ENCODE measurements around the gene C10orf67. TPM values are rescaled to one million over a fixed set of nuclear protein-coding genes. Genes with fewer than 3 reads are reported as not detected.

The C10orf67 gene
- polyA plus RNA-seq, 1 donor from 2014 or later: 0.48 TPM

DNA sequence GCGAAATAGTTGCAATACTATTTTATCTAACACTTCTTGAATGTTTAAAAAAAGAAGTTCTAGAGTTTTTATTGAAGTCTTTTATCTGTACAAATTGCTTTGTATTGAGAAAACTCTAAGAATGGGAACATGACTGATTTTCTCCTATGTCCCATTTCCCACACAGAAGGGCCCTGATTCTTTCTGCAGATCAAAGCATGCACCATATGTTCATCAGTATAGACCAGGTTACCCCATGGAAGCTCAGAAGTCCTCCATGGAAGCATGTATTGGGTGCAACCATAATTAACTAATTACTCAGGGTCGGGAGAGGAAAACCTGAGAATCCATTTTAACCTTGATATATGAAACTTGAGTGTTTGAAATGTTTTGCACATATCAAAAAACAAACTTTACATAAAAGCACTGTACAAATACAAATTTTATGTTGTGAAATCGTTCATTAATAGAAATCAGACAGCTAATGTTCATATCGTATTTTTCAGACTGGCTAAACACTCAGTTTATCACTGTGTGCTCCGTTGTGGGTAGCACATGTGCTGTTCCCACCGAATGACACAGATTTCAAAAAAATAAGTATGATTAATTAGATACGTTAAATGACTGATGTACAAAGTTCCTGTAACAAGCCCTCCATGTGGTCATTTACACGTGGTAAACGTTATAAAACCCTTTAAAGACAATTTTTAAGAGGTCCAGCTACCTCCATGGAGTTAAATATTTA lies 81.0 kb downstream of the C10orf67 start:
- Histone ChIP-seq H3K9me2 (ENCODE audit: insufficient read depth, low read length) (no peaks in the 10 kb centered on the region), H3F3A (ENCODE audit: insufficient read depth, low read length, poor library complexity, severe bottlenecking) (no peaks in the 10 kb centered on the region), H3K79me2 (replicated peaks; ENCODE audit: insufficient read depth, low read length) (no peaks in the 10 kb centered on the region), H3K4me3 (ENCODE audit: low read length) (no peak overlapping the region), H3K9me3 (ENCODE audit: low read length) (no peaks in the 10 kb centered on the region), H3K9ac (ENCODE audit: low read length) (no peak overlapping the region), H3K27ac (ENCODE audit: low read length) (no peak overlapping the region), H4K20me1 (ENCODE audit: insufficient read depth) (no peaks in the 10 kb centered on the region), H3K36me3 (ENCODE audit: insufficient read depth, low read length) (no peaks in the 10 kb centered on the region), H3K27me3 (ENCODE audit: insufficient read depth, low read depth, low read length) (no peaks in the 10 kb centered on the region), H3K4me2 (ENCODE audit: low read length) (no peak overlapping the region), H2AFZ (ENCODE audit: low read depth, low read length) (no peak overlapping the region)
- TF ChIP-seq TAF1 (IDR thresholded peaks at IDR 0.05; ENCODE audit: low read depth): no peak
- no peak for TF ChIP-seq REST (IDR thresholded peaks at IDR 0.05; ENCODE audit: borderline replicate concordance)
- no peak for TF ChIP-seq EZH2 (IDR thresholded peaks at IDR 0.05; ENCODE audit: borderline replicate concordance, insufficient read depth, low read length, poor library complexity, severe bottlenecking)
- no peak for TF ChIP-seq POLR2AphosphoS5 (IDR thresholded peaks at IDR 0.05)
- TF ChIP-seq EP300 (conservative IDR thresholded peaks at IDR 0.05; ENCODE audit: poor library complexity, severe bottlenecking): no peak
- no peak for TF ChIP-seq MXI1 (conservative IDR thresholded peaks at IDR 0.05; ENCODE audit: poor library complexity, severe bottlenecking)

DNA sequence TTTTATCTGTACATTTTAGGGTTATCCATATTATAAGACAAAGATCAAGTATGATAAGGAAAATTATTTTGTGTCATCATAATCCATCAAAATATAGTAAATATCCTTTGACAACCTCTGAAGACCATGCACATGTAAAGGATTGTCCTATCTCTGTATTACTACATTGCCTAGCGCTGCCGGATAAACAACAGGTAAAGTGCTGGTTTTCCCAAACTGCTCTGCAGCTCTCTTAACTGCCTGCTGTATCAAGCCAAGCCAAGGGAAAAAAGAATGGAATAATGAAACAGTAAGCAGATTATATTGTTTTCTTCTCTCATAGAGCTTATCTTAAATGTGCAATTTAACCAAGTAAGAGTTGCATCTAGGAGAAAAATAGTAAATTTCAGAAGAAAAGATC lies 81.7 kb downstream of the C10orf67 start:
- H3K9me2 ChIP-seq (ENCODE audit: insufficient read depth, low read length): no peaks in the 10 kb centered on the region
- H3K27me3 ChIP-seq (ENCODE audit: insufficient read depth, low read depth, low read length): no peaks in the 10 kb centered on the region
- H3K79me2 ChIP-seq (replicated peaks; ENCODE audit: insufficient read depth, low read length): no peaks in the 10 kb centered on the region
- TF ChIP-seq POLR2AphosphoS5 (IDR thresholded peaks at IDR 0.05): no peak
- TF ChIP-seq SMC3 (conservative IDR thresholded peaks at IDR 0.05; ENCODE audit: poor library complexity): no peak
- no peak for TF ChIP-seq CTCF (IDR thresholded peaks at IDR 0.05; ENCODE audit: poor library complexity, severe bottlenecking)
- no peak for TF ChIP-seq EP300 (conservative IDR thresholded peaks at IDR 0.05; ENCODE audit: poor library complexity, severe bottlenecking)
- TF ChIP-seq TAF1 (IDR thresholded peaks at IDR 0.05; ENCODE audit: low read depth): no peak
- TF ChIP-seq RAD21 (conservative IDR thresholded peaks at IDR 0.05): no peak
- no peak for TF ChIP-seq EZH2 (IDR thresholded peaks at IDR 0.05; ENCODE audit: borderline replicate concordance, insufficient read depth, low read length, poor library complexity, severe bottlenecking)
- no peak for TF ChIP-seq REST (IDR thresholded peaks at IDR 0.05; ENCODE audit: borderline replicate concordance)
- TF ChIP-seq MXI1 (conservative IDR thresholded peaks at IDR 0.05; ENCODE audit: poor library complexity, severe bottlenecking): no peak
- no peak overlapping the region for H3K4me3 ChIP-seq (ENCODE audit: low read length)
- H4K20me1 ChIP-seq (ENCODE audit: insufficient read depth): no peaks in the 10 kb centered on the region
- H3K9ac ChIP-seq (ENCODE audit: low read length): no peak overlapping the region
- no peak overlapping the region for H3K27ac ChIP-seq (ENCODE audit: low read length)
- H3K4me2 ChIP-seq (ENCODE audit: low read length): no peak overlapping the region
- H3K9me3 ChIP-seq (ENCODE audit: low read length): no peaks in the 10 kb centered on the region
- no peaks in the 10 kb centered on the region for H3K36me3 ChIP-seq (ENCODE audit: insufficient read depth, low read length)
- no peaks in the 10 kb centered on the region for H3F3A ChIP-seq (ENCODE audit: insufficient read depth, low read length, poor library complexity, severe bottlenecking)
- no peak overlapping the region for H2AFZ ChIP-seq (ENCODE audit: low read depth, low read length)
